GM19372 (cell line): ENCODE measurements around the gene TP63.

Experiments used
- ATAC-seq: cut with Tn5 transposase; IDR thresholded peaks from one replicate; pipeline ENCODE4 v1.9.1; 2021; ENCODE audit warnings: mild to moderate bottlenecking, low read depth, moderate library complexity; ENCODE audit not compliant: unreplicated experiment

The TP63 gene

DNA sequence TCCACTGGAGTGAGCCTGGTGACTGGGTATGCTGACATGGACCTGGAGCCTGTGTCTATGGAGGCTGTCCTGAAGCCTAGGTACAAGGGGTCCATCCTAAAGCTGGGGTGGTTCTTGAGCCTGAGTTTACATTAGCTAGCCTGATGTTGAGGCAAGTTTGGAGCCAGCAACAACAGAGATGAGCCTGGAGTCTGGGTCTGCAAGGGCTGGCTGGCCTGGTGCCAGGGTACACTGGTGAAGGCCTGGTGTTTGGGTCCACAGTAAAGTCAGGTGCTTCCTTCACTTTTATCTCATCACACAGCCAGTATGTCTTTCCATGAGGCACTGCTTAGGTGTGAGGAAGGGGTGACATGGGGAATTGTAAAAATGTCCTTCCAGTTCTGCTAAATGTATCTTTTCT, 49.5 kb downstream of the TP63 start:
- no peak for ATAC-seq

GRCh38 chr3:189683546-189684255, 52.5 kb downstream of the TP63 start:
- no peak for ATAC-seq

DNA sequence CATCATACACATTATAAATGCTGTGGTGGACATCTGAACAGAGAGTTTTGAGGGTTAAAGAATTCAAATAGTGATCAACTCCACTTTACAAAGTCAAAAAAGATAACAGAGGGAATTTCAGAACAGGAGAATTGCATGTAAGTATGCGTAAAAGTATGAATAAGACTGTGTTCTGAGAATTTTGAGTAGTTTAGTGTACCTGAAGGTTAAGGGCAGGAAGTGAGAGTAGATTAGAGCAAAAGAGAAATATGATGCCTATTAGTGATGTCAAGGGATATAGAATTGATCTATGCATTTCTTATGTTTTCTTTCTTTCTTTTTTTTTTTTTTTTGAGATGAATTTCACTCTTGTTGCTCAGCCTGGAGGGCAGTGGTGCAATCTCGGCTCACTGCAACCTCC, 53.1 kb downstream of the TP63 start:
- ATAC-seq = no peak

- no peak for ATAC-seq
Observed at GRCh38 chr3:189685291-189685690, 54.1 kb downstream of the TP63 start.

- no peak for ATAC-seq
Observed at GRCh38 chr3:189685860-189686259, 54.7 kb downstream of the TP63 start.

DNA sequence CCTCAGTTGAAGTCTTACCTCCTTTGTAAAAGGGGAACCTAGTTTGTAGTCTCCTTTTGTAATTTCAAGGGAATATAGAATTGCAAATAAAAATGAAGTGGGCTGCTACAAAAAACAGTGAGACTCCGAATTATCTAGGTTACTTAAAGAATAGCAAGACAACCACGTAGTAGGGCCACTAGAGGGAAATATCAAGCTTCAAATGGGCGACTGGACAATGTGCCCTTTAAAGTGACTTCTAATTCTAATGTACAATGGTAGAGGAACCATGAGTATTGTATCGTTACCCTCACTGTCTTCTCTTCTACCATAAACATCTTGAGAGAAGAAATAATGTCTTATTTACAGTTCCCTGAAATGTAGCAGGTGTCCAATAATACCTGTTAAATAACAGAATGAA, 56.3 kb downstream of the TP63 start:
- ATAC-seq = no peak

GRCh38 chr3:189688262-189688661, 57.1 kb downstream of the TP63 start:
- ATAC-seq = no peak

DNA sequence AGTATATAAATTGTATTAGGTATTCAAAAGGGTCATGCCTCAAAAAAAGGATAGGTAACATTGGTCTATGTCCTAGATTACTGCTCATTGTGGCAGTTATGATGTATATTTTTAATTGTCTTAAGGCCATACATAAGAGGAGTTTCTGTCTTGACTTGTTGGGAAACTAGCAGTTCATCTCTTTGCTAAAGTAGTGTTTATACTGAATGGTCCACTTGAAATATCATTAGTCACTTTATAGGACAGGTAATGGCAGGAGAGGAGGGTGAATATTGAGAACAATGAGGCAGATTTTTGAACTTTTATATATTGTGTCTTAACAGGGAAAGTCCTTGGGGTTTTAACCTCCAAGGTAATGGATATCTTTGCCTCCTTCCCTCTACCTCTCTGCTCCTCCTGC, 58.4 kb downstream of the TP63 start:
- no peak for ATAC-seq

DNA sequence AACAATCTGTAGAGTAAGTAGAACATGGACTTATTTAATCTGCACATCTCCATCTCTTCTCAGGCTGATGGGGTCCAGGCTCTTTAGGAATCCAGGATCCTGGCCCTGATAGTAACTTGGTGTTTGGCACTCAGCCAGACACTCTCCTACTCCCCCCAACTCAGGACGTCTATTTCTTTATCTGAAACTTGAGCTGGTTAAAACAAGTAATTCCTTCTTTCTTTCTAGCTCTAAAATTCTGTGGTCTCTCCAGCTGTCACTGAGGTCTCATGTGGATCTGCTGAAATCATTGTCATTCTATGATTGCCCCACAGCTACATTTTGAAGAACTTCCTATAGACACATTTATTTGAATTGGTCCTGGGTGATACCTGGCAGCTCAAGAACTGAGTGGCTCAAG, 59.0 kb downstream of the TP63 start:
- no peak for ATAC-seq

DNA sequence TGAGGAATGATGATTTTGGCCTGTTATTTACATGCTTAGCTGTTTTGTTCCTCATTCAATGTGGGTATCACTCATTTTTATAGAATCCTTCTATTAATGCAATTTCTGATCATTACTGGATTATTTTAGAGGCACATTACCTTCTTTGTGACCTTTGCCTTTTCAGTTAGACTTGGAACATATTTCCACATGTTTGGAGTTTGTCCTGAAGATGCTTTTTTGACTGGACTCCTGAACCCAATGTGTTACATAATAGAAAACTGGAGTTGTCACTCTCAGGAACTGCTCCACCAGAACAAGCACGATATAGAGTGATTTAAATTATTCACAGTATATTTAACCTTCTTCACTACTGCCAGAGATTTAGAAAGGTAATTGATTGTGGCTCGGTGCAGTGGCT, 59.5 kb downstream of the TP63 start:
- ATAC-seq = no peak

GRCh38 chr3:189695400-189695799, 64.2 kb downstream of the TP63 start:
- ATAC-seq = no peak

GRCh38 chr3:189698811-189699210, 67.6 kb downstream of the TP63 start:
- ATAC-seq = no peak

DNA sequence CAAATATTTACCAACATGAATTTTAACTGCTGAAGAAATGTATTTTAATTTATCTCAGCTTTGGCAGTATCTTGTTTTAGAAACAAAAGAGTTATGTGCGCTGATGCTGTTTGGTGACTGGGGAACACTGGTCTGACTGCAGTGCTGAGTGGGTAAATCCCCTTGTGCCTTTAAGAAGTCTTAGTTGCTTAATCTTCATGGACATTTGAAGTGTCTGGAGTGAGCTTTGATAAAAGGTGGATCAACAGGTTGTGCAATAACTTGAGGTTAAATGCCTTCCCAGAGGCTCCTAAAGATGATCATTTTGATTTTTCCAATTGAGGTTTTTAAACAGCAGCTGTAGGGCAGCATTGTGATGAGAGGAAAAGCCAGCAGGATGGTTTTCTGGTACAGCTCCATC, 68.7 kb downstream of the TP63 start:
- no peak for ATAC-seq

DNA sequence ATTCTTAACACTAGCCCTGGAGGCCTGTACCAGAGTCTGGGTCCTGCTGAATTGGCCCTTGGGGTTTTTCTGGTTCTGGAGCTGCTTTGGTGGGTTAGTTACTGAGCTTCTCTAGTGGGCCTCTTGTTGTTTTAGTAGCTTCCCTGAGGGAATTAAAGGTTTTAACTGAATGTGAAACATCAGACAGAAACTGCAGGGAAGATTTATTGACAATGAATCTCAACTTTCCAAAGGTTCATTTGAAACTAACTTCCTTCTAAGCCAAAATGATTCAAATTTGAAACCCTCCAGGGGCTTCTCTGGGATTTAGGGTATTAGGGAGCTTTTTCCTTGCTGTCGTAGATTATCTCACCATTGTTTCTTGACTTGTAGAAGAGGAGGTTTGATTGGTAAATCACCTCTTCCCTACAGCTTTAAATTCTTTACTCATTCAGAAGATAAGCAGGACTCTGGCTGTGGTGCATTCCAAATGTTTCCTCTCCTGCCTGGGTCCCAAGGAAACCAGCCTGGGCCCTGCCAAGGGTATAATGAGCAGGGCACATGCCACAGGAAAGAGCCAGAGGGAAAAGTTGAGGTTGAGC, 71.0 kb downstream of the TP63 start:
- ATAC-seq = no peak

DNA sequence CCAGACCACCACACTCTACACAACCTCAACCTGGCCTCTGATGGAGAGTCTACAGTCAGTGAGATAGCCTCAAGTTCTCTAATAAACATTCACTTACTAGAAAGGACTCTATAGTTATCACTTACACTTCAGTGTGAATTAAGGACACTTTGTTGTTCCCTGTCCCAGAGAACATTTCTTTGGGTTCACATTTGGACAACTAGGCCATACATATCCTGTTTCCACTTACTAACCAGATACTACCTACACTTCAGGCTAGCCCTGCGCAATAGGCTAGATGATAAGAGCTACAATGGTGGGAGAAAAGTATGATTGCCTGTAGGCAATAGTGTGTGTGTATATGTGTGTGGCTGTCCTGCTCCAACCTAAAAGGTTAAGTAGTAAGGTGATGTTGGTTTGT, 72.7 kb downstream of the TP63 start:
- ATAC-seq = no peak

DNA sequence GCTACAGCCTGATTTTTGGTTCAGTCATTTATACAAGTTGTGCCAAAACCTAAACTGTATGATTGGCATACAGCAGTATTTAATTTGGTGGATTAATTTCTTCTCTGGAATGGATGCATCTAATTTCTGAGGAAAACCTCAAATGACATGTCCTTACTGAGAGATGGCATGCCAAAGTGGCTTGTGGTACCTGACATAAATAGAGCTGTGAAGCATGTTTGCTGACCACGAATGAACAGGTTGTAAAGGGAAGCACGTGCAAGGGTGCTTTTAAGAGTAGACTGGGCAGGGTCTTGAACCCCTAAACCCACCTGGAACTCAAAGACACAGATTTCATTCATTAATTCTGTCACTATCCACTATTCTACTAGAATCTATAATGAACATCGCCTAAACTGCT, 77.2 kb downstream of the TP63 start:
- ATAC-seq = no peak

DNA sequence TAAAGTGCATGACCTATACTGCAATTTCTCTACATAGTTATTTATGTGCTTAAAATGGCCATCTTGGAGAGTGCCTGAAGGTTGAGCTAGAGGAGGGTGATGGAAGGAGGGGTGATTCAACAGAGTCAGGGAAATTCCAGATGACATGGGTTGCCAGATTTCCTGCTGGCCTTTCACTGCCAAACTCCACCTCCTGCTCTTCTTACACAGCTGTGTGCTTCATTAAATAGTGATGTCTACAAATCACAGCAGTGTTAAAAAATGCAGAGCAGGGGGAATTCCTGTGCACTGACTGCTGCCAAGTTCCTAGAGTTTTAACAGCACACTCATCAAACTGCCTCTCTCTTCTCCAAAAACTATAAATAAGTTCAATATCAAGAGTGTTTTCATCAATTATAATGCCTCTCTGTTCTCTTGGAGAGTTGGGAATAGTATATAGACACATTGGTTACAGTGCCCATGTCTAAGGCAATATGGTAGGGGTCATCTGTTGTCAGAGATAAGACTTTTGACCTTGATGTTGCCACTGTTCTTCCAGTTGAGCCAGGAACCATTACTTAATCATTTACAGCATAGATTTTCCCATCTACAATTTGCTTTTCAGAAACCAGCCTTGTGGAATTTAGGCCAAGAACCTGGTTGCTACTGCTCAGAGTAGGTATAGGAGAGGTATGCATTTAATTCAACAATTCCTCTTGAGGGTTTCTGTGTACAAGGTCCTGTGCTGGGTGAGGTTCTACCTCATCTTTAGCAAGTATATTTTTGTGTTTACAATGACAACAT, 79.6 kb downstream of the TP63 start:
- no peak for ATAC-seq

- no peak for ATAC-seq
Observed at GRCh38 chr3:189712906-189713483, 81.8 kb downstream of the TP63 start.

DNA sequence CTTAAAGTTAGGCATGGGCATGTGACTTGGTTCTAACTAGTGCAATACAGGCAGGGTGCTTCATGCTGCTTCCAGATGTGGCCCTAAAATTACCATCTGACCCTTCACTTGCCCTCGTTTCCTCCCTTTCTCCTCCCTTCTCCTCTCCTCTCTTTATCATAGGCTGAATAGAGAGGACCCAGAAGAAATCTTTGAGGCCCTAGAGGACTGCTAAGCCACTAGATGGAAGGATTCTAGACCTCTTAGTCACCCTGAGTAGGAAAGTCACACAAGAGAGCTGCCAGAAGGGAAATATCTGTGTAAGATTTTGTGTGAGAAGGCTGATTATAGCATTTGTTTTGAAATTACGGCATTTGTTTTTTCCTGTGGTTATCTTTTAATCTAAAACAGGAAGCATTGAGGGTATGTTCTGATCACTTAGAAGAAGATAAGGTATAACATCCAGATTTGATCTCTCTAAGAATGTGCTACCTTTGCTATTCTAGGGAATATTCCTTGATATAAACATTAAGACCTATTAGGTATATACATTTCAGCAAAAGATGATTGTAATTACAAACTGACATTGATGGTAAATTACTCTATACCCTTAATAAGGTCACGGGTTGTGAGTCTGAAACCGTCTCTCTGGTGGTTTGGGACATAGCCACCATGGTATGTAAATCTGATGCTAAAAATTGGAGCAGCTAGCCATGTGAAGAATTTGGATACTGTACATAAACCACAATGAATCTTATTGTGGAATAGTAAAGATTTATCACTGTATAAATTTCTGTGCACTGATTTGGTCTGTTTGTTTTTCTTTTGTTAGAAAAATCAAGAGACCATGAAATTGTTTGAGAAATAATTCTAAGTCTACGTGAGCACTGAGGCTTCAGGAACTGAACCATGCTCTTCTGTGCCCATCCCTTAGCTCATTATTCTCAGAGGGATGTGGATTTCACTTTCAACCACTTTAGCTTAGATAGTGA, 84.1 kb downstream of the TP63 start:
- no peak for ATAC-seq

DNA sequence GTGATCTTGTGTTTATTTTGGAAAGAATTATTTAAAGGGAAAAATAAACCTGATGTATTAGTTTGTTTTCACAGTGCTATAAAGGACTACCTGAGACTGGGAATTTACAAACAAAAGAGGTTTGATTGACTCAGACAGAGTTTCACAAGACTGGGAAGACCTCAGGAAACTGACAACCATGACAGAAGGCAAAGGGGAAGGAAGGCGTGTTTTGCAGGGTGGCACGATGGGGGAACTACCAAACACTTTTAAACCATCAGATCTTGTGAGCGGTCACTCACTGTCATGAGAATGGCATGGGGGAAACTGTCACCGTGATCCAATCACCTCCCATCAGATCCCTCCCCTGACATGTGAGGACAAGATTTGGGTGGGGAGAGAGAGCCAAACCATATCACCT, 87.0 kb downstream of the TP63 start:
- no peak for ATAC-seq
